ENCODE results near the gene ABHD6.
"Not testable (repeated sequence)": the region's sequence is repeated elsewhere in the genome, so short reads cannot be mapped to it uniquely, and the experiment has no call there.

The ABHD6 gene

GRCh38 chr3:58241306-58242044, 3.9 kb downstream of the ABHD6 start:
- in situ Hi-C loops (cut with MboI; ENCODE audit: low sequenced_read_pairs) = no loop called here

- in situ Hi-C loops (cut with MboI; ENCODE audit: low sequenced_read_pairs) = no loop called here
Measured at GRCh38 chr3:58242340-58242739, 4.7 kb downstream of the ABHD6 start.

DNA sequence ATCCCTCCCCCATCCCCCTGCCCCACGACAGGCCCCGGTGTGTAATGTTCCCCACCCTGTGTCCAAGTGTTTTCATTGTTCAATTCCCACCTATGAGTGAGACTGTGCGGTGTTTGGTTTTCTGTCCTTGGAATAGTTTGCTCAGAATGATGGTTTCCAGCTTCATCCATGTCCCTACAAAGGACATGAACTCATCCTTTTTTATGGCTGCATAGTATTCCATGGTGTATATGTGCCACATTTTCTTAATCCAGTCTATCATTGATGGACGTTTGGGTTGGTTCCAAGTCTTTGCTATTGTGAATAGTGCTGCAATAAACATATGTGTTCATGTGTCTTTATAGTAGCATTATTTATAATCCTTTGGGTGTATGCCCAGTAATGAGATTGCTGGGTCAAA, 5.3 kb downstream of the ABHD6 start:
- in situ Hi-C loops (cut with MboI; ENCODE audit: low sequenced_read_pairs) = not testable (repeated sequence)

DNA sequence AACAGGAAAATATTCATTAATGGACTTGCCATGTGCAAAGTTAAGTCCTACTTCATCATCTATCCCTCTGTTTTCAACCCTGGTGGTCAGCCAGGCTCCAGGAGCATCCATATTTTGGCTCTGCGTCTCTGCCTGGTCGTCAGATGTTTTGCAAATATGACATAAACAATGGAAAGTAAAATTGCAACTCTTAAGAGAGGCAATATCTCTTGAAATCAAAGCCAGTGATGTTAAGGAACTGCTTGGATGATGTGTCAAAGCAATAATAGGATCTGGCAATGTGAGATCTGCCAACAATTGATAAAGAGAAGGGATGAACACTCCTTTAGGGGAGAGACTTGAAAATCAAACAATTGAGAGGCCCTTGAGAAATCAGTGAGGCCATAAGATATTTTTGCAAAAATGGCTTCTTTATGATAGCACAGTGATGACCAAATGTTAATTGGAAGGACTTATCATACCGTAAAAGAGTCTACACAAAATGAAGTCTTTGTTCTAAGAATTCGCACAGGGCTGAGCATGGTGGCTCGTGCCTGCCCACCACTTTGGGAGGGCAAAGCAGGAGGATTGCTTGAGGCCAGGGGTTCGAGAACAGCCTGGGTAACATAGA, 6.5 kb downstream of the ABHD6 start:
- in situ Hi-C loops (cut with MboI; ENCODE audit: low sequenced_read_pairs) = no loop called here

- in situ Hi-C loops (cut with MboI; ENCODE audit: low sequenced_read_pairs) = no loop called here
Measured at GRCh38 chr3:58246148-58247047, 8.8 kb downstream of the ABHD6 start.

GRCh38 chr3:58249358-58250092, 11.9 kb downstream of the ABHD6 start:
- in situ Hi-C loops (cut with MboI; ENCODE audit: low sequenced_read_pairs) = no loop called here

GRCh38 chr3:58250093-58250707, 12.6 kb downstream of the ABHD6 start:
- in situ Hi-C loops (cut with MboI; ENCODE audit: low sequenced_read_pairs) = no loop called here

DNA sequence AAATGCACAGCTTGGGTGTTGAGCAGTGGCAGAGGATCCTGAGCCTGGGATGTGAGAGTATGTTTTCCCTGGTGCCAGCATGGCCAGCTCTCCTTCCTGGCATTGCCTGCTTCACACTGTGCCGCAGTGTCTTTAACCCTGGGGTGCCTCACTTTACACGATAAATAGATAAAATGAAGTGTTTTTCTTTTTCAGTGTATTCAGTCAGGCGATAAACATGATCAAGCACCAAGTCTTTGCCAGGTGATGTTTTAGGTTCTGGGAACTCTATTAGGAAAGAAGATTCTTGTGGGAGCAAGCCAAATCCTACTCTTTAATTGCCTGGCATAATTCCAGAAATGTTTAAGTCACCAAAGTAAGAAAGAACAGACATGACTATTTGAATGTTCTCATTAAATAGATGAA, 14.0 kb downstream of the ABHD6 start:
- in situ Hi-C loops (cut with MboI; ENCODE audit: low sequenced_read_pairs) = no loop called here

GRCh38 chr3:58254144-58254543, 16.6 kb downstream of the ABHD6 start:
- in situ Hi-C loops (cut with MboI; ENCODE audit: low sequenced_read_pairs) = no loop called here

GRCh38 chr3:58256061-58256460, 18.5 kb downstream of the ABHD6 start:
- in situ Hi-C loops (cut with MboI; ENCODE audit: low sequenced_read_pairs) = no loop called here

DNA sequence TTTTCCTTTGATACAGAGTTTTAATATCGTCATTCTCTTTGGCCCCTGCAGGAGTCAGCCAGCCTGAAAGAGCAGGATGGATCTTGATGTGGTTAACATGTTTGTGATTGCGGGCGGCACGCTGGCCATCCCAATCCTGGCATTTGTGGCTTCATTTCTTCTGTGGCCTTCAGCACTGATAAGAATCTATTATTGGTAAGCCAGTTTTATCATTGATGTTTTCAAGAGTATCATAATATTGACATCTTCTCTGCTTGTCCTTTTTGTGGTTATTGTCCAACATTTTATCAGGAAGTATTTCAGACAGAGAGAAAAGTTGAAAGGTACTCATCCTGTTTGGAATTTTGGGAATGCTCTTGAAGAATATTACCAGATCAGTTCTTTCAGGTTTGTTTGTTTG, 18.9 kb downstream of the ABHD6 start:
- in situ Hi-C loops (cut with MboI; ENCODE audit: low sequenced_read_pairs) = no loop called here

DNA sequence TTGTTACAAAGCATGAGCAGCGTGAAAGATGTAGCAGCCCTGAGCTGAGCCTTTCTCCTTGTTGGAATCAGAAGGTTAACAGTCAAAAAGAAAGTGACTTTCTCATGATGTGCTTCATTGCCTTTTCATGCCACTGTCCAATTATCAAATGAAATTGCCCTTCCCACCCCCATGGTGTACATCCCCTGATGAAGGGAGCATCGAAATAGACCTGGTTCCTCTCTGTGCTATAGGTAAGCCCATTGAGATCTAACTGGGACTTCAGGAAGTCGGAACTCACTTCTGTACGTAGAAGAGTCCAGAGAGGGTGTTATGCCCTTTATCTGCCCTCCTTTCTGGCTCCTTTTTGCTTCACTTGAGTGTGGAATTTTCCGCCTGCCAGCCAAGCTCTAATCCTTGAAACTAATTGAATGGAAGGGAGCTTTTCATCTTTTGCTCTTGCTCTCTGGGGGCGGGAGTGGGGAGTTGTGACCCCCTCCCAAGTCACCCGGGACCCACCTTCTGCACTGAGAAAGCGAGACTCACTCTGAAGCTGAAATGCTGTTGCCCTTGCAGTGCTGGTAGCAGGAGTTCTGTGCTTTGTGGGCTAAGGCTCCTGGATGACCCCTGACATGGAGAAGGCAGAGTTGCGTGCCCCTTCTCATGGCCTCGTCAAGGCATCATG, 20.9 kb downstream of the ABHD6 start:
- in situ Hi-C loops (cut with MboI; ENCODE audit: low sequenced_read_pairs) = no loop called here

GRCh38 chr3:58260261-58260731, 22.7 kb downstream of the ABHD6 start:
- in situ Hi-C loops (cut with MboI; ENCODE audit: low sequenced_read_pairs) = no loop called here

- in situ Hi-C loops (cut with MboI; ENCODE audit: low sequenced_read_pairs) = no loop called here
Measured at GRCh38 chr3:58260733-58261132, 23.1 kb downstream of the ABHD6 start.

GRCh38 chr3:58261954-58262666, 24.5 kb downstream of the ABHD6 start:
- in situ Hi-C loops (cut with MboI; ENCODE audit: low sequenced_read_pairs) = no loop called here

DNA sequence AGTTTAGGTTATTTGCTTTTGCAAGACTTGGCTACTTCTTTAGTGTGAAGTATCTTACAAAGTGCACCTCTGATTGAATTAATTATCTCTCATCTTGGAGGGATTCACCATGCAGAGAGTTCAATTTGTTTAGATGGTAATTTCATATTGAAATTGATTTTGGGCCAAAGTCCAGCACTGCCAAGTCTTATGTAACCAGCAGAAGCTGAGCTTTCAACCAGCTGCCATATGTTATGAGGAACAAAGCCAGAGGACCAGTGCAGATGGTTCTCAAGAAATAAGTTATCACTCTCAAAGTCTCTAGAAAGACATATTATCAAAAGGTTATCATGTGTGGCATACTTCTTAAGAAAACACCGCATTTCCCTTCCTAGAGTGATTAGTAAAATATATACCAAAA, 29.0 kb downstream of the ABHD6 start:
- in situ Hi-C loops (cut with MboI; ENCODE audit: low sequenced_read_pairs) = no loop called here

DNA sequence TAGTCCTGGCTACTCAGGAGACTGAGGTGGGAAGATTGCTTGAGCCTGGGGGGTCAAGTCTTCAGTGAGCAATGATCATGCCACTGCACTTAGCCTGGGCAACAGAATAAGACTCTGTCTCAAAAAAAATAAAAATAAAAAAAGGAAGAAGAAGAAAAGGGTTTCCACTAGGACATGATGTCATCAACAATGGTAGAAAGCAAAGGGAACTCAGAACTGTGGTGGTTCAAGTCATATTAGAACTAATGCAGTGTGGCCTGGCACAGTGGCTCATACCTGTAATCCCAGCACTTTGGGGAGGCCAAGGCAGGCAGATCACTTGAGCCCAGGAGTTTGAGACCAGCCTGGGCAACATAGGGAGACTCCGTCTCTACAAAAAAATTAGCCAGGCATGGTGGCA, 30.0 kb downstream of the ABHD6 start:
- in situ Hi-C loops (cut with MboI; ENCODE audit: low sequenced_read_pairs) = not testable (repeated sequence)

DNA sequence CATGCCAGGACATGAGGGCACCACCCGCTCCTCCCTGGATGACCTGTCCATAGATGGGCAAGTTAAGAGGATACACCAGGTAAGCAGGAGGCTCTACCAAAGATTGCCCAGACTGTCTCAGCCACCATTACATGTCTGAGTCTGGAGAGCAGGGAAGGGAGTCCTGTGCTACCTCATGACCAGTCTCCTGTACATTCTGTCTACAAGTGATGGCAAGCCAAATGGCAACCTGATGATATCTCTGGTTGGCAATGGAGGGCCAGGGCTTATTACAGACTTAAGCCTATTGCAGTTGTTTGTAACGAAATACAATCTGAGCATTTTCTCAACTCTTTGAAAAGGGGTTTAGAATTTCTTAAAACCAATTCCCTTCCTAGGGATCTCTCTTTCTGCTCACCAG, 31.8 kb downstream of the ABHD6 start:
- in situ Hi-C loops (cut with MboI; ENCODE audit: low sequenced_read_pairs) = no loop called here

GRCh38 chr3:58270485-58270884, 32.9 kb downstream of the ABHD6 start:
- in situ Hi-C loops (cut with MboI; ENCODE audit: low sequenced_read_pairs) = no loop called here

Measured in HL-60/S4 treated with retinoic acid at 250 ng/mL for 4 days and 3 days (cell line).